K562 (cell line): ENCODE results near the gene RMND5A. TPM values are rescaled to one million over a fixed set of nuclear protein-coding genes. Genes with fewer than 3 reads are reported as not detected.

Experiments
- ATAC-seq: fragments of 200-7000 bp; cut with Tn5 transposase; 3 replicates; pipeline ENCODE4 v1.9.1; 2020; ENCODE audit warnings: moderate library complexity
- BruUV-seq: library from RNA; stranded (reverse); fragments of 400-500 nt; replicated peaks from 2 replicates; lab custom pipeline; 2021; lab: Mats Ljungman, UMichigan
- CTCF ChIA-PET: fragments of 300-600 bp; formaldehyde crosslinking; extraction: SDS; loops from one replicate; lab custom pipeline; 2021; ENCODE audit warnings: low intra/inter-chr PET ratio; lab: Yijun Ruan, JAX
- POLR2A ChIA-PET: fragments of 300-600, 350-650 bp; sonication (Branson Sonifier 250); formaldehyde crosslinking; extraction: SDS; loops from one replicate; lab custom pipeline; 2021; ENCODE audit warnings: antibody characterized with exemption, inconsistent platforms; lab: Yijun Ruan, JAX
- DNase-seq, 4 experiments: peaks; one replicate each; pipeline versions ENCODE4 v3.0.0 to v3.0.0-alpha.2; 2011 to 2018; ENCODE audit warnings: low spot score in 3 of 4, mixed read lengths in 3 of 4; ENCODE audit errors: extremely low read depth in 1 of 4
- FAIRE-seq: peaks from 2 replicates; lab custom pipeline; 2011; peaks lifted over from hg19 to GRCh38; lab: Jason Lieb, UNC
- H2AFZ ChIP-seq: 2 replicates; pipeline ENCODE4 v1.6.0; 2011; ENCODE audit warnings: low read depth, low read length, control low read depth, inconsistent platforms
- H3K27ac ChIP-seq: fragments of 200-600 bp; 3 replicates; pipeline ENCODE4 v1.8.0; 2011; ENCODE audit warnings: low read depth, mild to moderate bottlenecking, control low read depth, inconsistent platforms, low read length, moderate library complexity, mixed read lengths; ENCODE audit errors: extremely low read depth
- H3K27me3 ChIP-seq, 2 experiments: fragments of 300-600 bp in 1 of 2; 2 replicates in 1 of 2; 3 replicates in 1 of 2; pipeline versions ENCODE4 v1.6.0 to v1.8.0; 2011; ENCODE audit warnings: inconsistent platforms in 2 of 2, low read length in 2 of 2, mild to moderate bottlenecking in 1 of 2, mixed read lengths in 1 of 2, moderate library complexity in 1 of 2; ENCODE audit not compliant: control insufficient read depth in 2 of 2, insufficient read depth in 2 of 2
- H3K36me3 ChIP-seq: fragments of 300-600 bp; 3 replicates; pipeline ENCODE4 v1.8.0; 2011; ENCODE audit warnings: mild to moderate bottlenecking, low read length, inconsistent platforms; ENCODE audit not compliant: control insufficient read depth, insufficient read depth
- H3K4me1 ChIP-seq, 2 experiments: fragments of 200-600 bp in 1 of 2; replicated peaks in 1 of 2; 2 replicates in 1 of 2; 3 replicates in 1 of 2; pipeline versions ENCODE4 v1.5.1 to v1.8.0; 2011; ENCODE audit warnings: inconsistent platforms in 2 of 2, low read length in 2 of 2, mild to moderate bottlenecking in 1 of 2, mixed read lengths in 1 of 2, moderate library complexity in 1 of 2; ENCODE audit not compliant: control insufficient read depth in 2 of 2, insufficient read depth in 2 of 2
- H3K4me2 ChIP-seq: 2 replicates; pipeline ENCODE4 v1.6.1; 2011; ENCODE audit warnings: low read length, control low read depth, inconsistent platforms, mixed read lengths; ENCODE audit not compliant: insufficient read depth
- H3K4me3 ChIP-seq: fragments of 200-600 bp; sonication (generic), shearing (Covaris generic); 2 replicates; pipeline ENCODE4 v1.5.1; 2016; ENCODE audit warnings: control low read depth, inconsistent platforms
- H3K79me2 ChIP-seq: fragments of 200-600 bp; 3 replicates; pipeline ENCODE4 v1.8.0; 2011; ENCODE audit warnings: low read length, inconsistent platforms; ENCODE audit not compliant: control insufficient read depth, insufficient read depth
- H3K9ac ChIP-seq, 2 experiments: 2 replicates each; pipeline versions ENCODE4 v1.6.0 to v1.6.1; 2011; ENCODE audit warnings: low read depth in 2 of 2, low read length in 2 of 2, control low read depth in 1 of 2, inconsistent platforms in 1 of 2, mild to moderate bottlenecking in 1 of 2, mixed read lengths in 1 of 2; ENCODE audit not compliant: insufficient read depth in 1 of 2
- H3K9me1 ChIP-seq: one replicate; pipeline ENCODE4 v1.6.0; 2011; ENCODE audit warnings: inconsistent platforms, mild to moderate bottlenecking, low read length, moderate library complexity; ENCODE audit not compliant: control insufficient read depth, insufficient read depth
- H3K9me3 ChIP-seq: replicated peaks from 2 replicates; pipeline ENCODE4 v1.5.1; 2011; ENCODE audit warnings: low read depth, low read length, inconsistent platforms; ENCODE audit not compliant: control insufficient read depth, insufficient read depth
- H4K20me1 ChIP-seq: replicated peaks from 2 replicates; pipeline ENCODE4 v1.6.1; 2011; ENCODE audit warnings: low read length, inconsistent platforms, mixed read lengths; ENCODE audit not compliant: control insufficient read depth, insufficient read depth
- BDP1 ChIP-seq: IDR thresholded peaks from 3 replicates; pipeline ENCODE4 v1.6.1; 2011; ENCODE audit not compliant: insufficient read length, insufficient read depth
- BRD9 ChIP-seq: fragments of 450-650 bp; IDR thresholded peaks from 2 replicates; pipeline ENCODE4 v1.6.1; 2018; ENCODE audit warnings: low read depth; ENCODE audit not compliant: partially characterized antibody
- ETV1 ChIP-seq: fragments of 450-650 bp; conservative IDR thresholded peaks from 2 replicates; pipeline ENCODE4 v1.6.1; 2016; ENCODE audit warnings: missing genetic modification characterization, control low read depth, low read depth, missing compliant biosample characterization
- NCOA6 ChIP-seq: fragments of 450-650 bp; IDR thresholded peaks from 2 replicates; pipeline ENCODE4 v1.6.1; 2017; ENCODE audit warnings: mild to moderate bottlenecking
- PTTG1 ChIP-seq: fragments of 450-650 bp; IDR thresholded peaks from 2 replicates; pipeline ENCODE4 v1.6.1; 2016; ENCODE audit warnings: low read depth, mild to moderate bottlenecking, missing genetic modification characterization, missing compliant biosample characterization
- RBM14 ChIP-seq: fragments of 200-400 bp; formaldehyde crosslinking; IDR thresholded peaks from 2 replicates; pipeline ENCODE4 v1.6.1; 2018; ENCODE audit warnings: low read depth, mild to moderate bottlenecking, low read length, moderate library complexity, borderline replicate concordance; ENCODE audit not compliant: insufficient read depth
- XRCC5 ChIP-seq: fragments of 200-400 bp; formaldehyde crosslinking; IDR thresholded peaks from 2 replicates; pipeline ENCODE4 v1.6.1; 2017; ENCODE audit warnings: low read depth, mild to moderate bottlenecking, low read length
- ZKSCAN8 ChIP-seq: fragments of 200-800 bp; sonication (Bioruptor generic); IDR thresholded peaks from 2 replicates; pipeline ENCODE4 v1.6.1; 2016; ENCODE audit warnings: missing genetic modification characterization, missing compliant biosample characterization
- ZNF184 ChIP-seq: sonication (generic); formaldehyde crosslinking; IDR thresholded peaks from 2 replicates; pipeline ENCODE4 v1.5.0; 2020; ENCODE audit warnings: missing genetic modification reagents
- WGBS: fragments of 100-300 bp; shearing (Covaris generic); methylation state at CpG from one replicate; pipeline ENCODE4 v1.1.6; 2016; ENCODE audit warnings: low coverage, mixed read lengths; ENCODE audit not compliant: insufficient coverage; ENCODE audit errors: missing lambda C conversion rate; 5-methylcytosine and 5-hydroxymethylcytosine counted together
- in situ Hi-C: fragments of 300-500 bp; cut with MboI; formaldehyde crosslinking; loops from 4 replicates; pipeline ENCODE4 v1.15.0; 2018; ENCODE audit warnings: inconsistent platforms, mixed read lengths
- intact Hi-C: fragments of 100-400 bp; cut with micrococcal nuclease; formaldehyde crosslinking; loops from 2 replicates; pipeline ENCODE4 v1.14.2; 2022
- polyA plus RNA-seq, 8 experiments: library from polyadenylated mRNA; depleted of rRNA in 4 of 8; stranded (reverse) in 5 of 8; unstranded in 3 of 8; fragments of >200 nt; fragmentation: Nextera tagmentation in 2 of 8; fragmentation: Illumina TruSeq in 1 of 8; extraction: Ambion mirVana in 2 of 8; extraction: Trizol in 1 of 8; gene quantifications; 2 replicates each; pipeline versions ENCODE4 v1.2.1 to v1.2.3, GENCODE V29; 2011 to 2014; ENCODE audit warnings: inconsistent platforms in 1 of 8, missing spikeins in 1 of 8
- total RNA-seq, 7 experiments: library from RNA; depleted of rRNA in 6 of 7; stranded (reverse); fragments of >200 nt in 6 of 7; fragmentation: Illumina TruSeq in 2 of 7; extraction: Trizol in 2 of 7; gene quantifications; 2 replicates each; pipeline versions ENCODE4 v1.2.1 to v1.2.3, GENCODE V29; 2011 to 2021; ENCODE audit warnings: low replicate concordance in 1 of 7
- TF ChIP-seq, protein P1 (sequence below): fragments of 250-450 bp; sonication (Bioruptor Pico); IDR thresholded peaks from 2 replicates; pipeline ENCODE4 v1.5.0; 2020; ENCODE audit warnings: mild to moderate bottlenecking
- TF ChIP-seq, protein P2 (sequence below), 2 experiments: fragments of 450-650 bp in 1 of 2; sonication (generic) in 1 of 2; formaldehyde crosslinking in 1 of 2; IDR thresholded peaks in 1 of 2; conservative IDR thresholded peaks in 1 of 2; 2 replicates each; pipeline versions ENCODE4 v1.6.1 to v1.8.1; 2016 to 2023; ENCODE audit warnings: mild to moderate bottlenecking in 2 of 2, moderate library complexity in 2 of 2, inconsistent platforms in 1 of 2, missing genetic modification reagents in 1 of 2

Gene RMND5A
- total and polyA plus RNA-seq, 9 of the 15 experiments (the other 6 are each of a cell fraction or from before 2014, with no cell fraction given) = 13.2 to 43.5 (median 34.1) TPM

DNA sequence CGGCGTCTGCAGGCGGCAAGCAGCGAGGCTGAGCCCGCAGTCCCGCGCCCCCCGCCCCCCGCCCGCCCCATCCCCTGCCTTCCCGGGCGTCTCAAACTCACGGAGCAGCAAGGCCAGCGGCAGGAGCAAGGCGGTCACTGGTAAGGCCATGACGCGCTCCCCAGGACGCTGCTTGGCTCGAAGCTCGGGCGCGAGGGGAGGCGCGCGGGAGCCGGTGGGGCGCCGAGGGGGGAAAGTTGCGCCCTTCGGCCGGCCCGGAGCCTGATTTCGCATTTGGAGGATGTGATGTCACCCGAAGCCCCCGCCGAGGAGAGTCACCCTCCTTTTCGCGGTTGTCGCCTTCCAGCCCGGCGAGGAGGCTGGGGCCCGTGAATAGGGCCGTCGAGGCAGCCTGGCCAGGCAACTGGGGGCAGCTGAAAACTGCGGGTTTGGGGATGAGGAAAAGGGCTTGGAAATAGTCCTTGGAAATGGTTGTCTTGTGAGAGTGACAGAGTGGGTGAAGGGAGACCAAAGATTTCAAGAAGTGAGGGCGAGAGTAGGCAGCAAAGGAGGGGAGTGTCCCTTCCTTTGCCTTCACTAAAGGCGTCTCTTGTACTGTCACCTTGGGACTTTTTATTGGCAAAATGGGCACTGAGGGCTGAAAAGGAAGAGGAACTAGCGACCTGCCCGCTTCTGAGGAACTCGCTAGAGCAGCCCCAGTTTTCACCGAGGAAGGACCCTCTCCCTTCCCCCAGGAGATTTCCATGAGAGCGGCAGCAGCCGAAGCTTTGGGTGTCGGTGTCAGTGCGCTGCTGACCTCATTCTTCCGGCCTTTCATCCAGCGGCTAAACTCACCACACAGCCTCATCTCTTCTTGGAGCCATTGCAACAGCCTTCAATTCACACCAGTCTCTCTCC, 70.8 kb downstream of the RMND5A start, which contains the start of gene CD8A:
Gene CD8A, minus strand, starts transcription at position 238 of the 897 bp plus-strand sequence. Its CDS starts 88 bp downstream, at position 150.
- no peaks in the 10 kb centered on the region for H3K79me2 ChIP-seq
- no TSS peak for BruUV-seq
- peaks cover 0 to 17% of the 10 kb centered on the region in 2 experiments; a peak in 2 of 5 replicates for H3K4me1 ChIP-seq
- ChIA-PET CTCF (no interaction called here), POLR2A (interaction anchor here (2.2 kb wide), 1 partner anchor 11 kb away, joined by 5 read pairs; no protein-coding TSS in a partner anchor)
- no peaks in the 10 kb centered on the region for H3K36me3 ChIP-seq
- H3K9ac ChIP-seq = 0 out of 4 replicates have a peak within 1 kb of the TSS, but pooled peaks of 1 of the 2 experiments have one; percentile 17
- H3K9me3 ChIP-seq = no peaks in the 10 kb centered on the region
- H3K4me3 ChIP-seq = no peak within 1 kb of the TSS
- H3K4me2 ChIP-seq = no peak within 1 kb of the TSS
- no peak within 1 kb of the TSS for H3K27ac ChIP-seq
- FAIRE-seq (no peak), DNase-seq (no peak), ATAC-seq (peak; percentile 71)
- WGBS = 20% methylated on average over 29 of the region's 57 CpGs
- TF ChIP-seq XRCC5 (no peak), ZKSCAN8 (CRISPR knock-in tag) (no peak), RBM14 (no peak), ZNF184 (CRISPR knock-in tag) (no peak), BRD9 (no peak), PTTG1 (no peak), ETV1 (tag) (peak; percentile 38; the same call in 1 of the 2 replicates), NCOA6 (no peak), BDP1 (no peak)
- TF ChIP-seq, protein P1, sequence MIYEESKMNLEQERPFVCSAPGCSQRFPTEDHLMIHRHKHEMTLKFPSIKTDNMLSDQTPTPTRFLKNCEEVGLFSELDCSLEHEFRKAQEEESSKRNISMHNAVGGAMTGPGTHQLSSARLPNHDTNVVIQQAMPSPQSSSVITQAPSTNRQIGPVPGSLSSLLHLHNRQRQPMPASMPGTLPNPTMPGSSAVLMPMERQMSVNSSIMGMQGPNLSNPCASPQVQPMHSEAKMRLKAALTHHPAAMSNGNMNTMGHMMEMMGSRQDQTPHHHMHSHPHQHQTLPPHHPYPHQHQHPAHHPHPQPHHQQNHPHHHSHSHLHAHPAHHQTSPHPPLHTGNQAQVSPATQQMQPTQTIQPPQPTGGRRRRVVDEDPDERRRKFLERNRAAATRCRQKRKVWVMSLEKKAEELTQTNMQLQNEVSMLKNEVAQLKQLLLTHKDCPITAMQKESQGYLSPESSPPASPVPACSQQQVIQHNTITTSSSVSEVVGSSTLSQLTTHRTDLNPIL (CRISPR knock-in tag) = no peak
- TF ChIP-seq, protein P2, sequence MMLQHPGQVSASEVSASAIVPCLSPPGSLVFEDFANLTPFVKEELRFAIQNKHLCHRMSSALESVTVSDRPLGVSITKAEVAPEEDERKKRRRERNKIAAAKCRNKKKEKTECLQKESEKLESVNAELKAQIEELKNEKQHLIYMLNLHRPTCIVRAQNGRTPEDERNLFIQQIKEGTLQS (IDR thresholded peaks at IDR 0.05) = peak; percentile 27; the same call in 1 of the 2 replicates
- TF ChIP-seq, protein P2 (CRISPR knock-in tag; conservative IDR thresholded peaks at IDR 0.05) = no peak
- H2AFZ ChIP-seq = 0 out of 2 replicates have a peak within 1 kb of the TSS, but pooled peaks have one; percentile 17
- in situ Hi-C loops (no loop called here), intact Hi-C loops (no loop called here)
- no peaks in the 10 kb centered on the region for H4K20me1 ChIP-seq
- H3K27me3 ChIP-seq = peaks cover 20 to 44% of the 10 kb centered on the region in 2 experiments; a peak in 4 of 5 replicates
- peaks cover 2% of the 10 kb centered on the region for H3K9me1 ChIP-seq
